H7 (cell line): ENCODE results near the gene ODAPH. TPM values are rescaled to one million over a fixed set of nuclear protein-coding genes. Genes with fewer than 3 reads are reported as not detected.

Experiments used
- DNase-seq: peaks from one replicate; pipeline ENCODE4 v3.0.0; 2012
- H3K27me3 ChIP-seq: 2 replicates; pipeline ENCODE4 v1.6.0; 2011; ENCODE audit warnings: mild to moderate bottlenecking, low read length; ENCODE audit not compliant: control insufficient read depth, insufficient read depth
- H3K36me3 ChIP-seq: replicated peaks from 2 replicates; pipeline ENCODE4 v1.5.1; 2011; ENCODE audit warnings: low read length; ENCODE audit not compliant: control insufficient read depth, insufficient read depth
- H3K4me3 ChIP-seq: 2 replicates; pipeline ENCODE4 v1.5.1; 2011; ENCODE audit warnings: low read depth, mild to moderate bottlenecking, control low read depth, low read length, moderate library complexity; ENCODE audit not compliant: insufficient read depth
- total RNA-seq: library from RNA; depleted of rRNA; stranded (reverse); fragments of >200 nt; shearing (Covaris generic); gene quantifications from 2 replicates; pipeline ENCODE4 v1.2.3, GENCODE V29; 2014; rRNA removed

Gene ODAPH
- total RNA-seq, 1 experiment from 2014 or later, result not detected

GRCh38 chr4:75565481-75565880, 9.6 kb downstream of the ODAPH start:
- Histone ChIP-seq H3K4me3 (no peak overlapping the region), H3K36me3 (no peaks in the 10 kb centered on the region), H3K27me3 (no peaks in the 10 kb centered on the region)
- no peak for DNase-seq

- Histone ChIP-seq H3K36me3 (no peaks in the 10 kb centered on the region), H3K27me3 (no peaks in the 10 kb centered on the region), H3K4me3 (no peak overlapping the region)
- no peak for DNase-seq
These were observed 11.0 kb downstream of the ODAPH start for GRCh38 chr4:75566911-75567310.

- Histone ChIP-seq H3K36me3 (no peaks in the 10 kb centered on the region), H3K27me3 (no peaks in the 10 kb centered on the region; the same call in 1 of the 2 replicates), H3K4me3 (no peak overlapping the region)
- DNase-seq, result no peak
These were observed 11.9 kb downstream of the ODAPH start for GRCh38 chr4:75567725-75568124.

GRCh38 chr4:75584067-75584466, 28.2 kb downstream of the ODAPH start:
- Histone ChIP-seq H3K36me3 (no peaks in the 10 kb centered on the region), H3K4me3 (no peak overlapping the region), H3K27me3 (no peaks in the 10 kb centered on the region)
- DNase-seq, result no peak

- DNase-seq, result no peak
- Histone ChIP-seq H3K27me3 (no peaks in the 10 kb centered on the region), H3K36me3 (no peaks in the 10 kb centered on the region), H3K4me3 (no peak overlapping the region)
These were observed 37.5 kb downstream of the ODAPH start for GRCh38 chr4:75593393-75593792.

GRCh38 chr4:75596061-75596460, 40.2 kb downstream of the ODAPH start:
- no peak for DNase-seq
- Histone ChIP-seq H3K27me3 (no peaks in the 10 kb centered on the region), H3K36me3 (no peaks in the 10 kb centered on the region), H3K4me3 (no peak overlapping the region)

- Histone ChIP-seq H3K36me3 (no peaks in the 10 kb centered on the region), H3K4me3 (no peak overlapping the region), H3K27me3 (no peaks in the 10 kb centered on the region)
- DNase-seq, result no peak
These were observed 42.5 kb downstream of the ODAPH start for GRCh38 chr4:75598390-75598789.

- no peaks in the 10 kb centered on the region for H3K36me3 ChIP-seq
- no peak overlapping the region for H3K4me3 ChIP-seq
- DNase-seq, result no peak
- no peaks in the 10 kb centered on the region for H3K27me3 ChIP-seq
These were observed 43.8 kb downstream of the ODAPH start for GRCh38 chr4:75599647-75600046.

GRCh38 chr4:75605928-75606327, 50.1 kb downstream of the ODAPH start:
- no peak for DNase-seq
- Histone ChIP-seq H3K4me3 (no peak overlapping the region), H3K36me3 (no peaks in the 10 kb centered on the region), H3K27me3 (no peaks in the 10 kb centered on the region)

- H3K36me3 ChIP-seq, result no peaks in the 10 kb centered on the region
- no peak overlapping the region for H3K4me3 ChIP-seq
- H3K27me3 ChIP-seq, result no peaks in the 10 kb centered on the region
- DNase-seq, result no peak
These were observed 56.4 kb downstream of the ODAPH start for GRCh38 chr4:75612306-75612705.

Other genes with a start within 250 kb of the ODAPH start
- 39.7 and 56.3 TPM in 2 replicates for gene RCHY1, start 41.7 kb upstream of the ODAPH start, total RNA-seq
- gene THAP6, start 41.6 kb upstream of the ODAPH start, total RNA-seq, result 8.2 and 11.4 TPM in 2 replicates
- 0.18 and 0.28 TPM in 2 replicates for gene CDKL2, start 74.5 kb downstream of the ODAPH start, total RNA-seq
- 175 and 189 TPM in 2 replicates for gene G3BP2, start 117.3 kb downstream of the ODAPH start, total RNA-seq
- 136 and 185 TPM in 2 replicates for gene USO1, start 168.5 kb downstream of the ODAPH start, total RNA-seq